H9 (cell line): ENCODE data around the gene PEAK3. TPM values are rescaled to one million over a fixed set of nuclear protein-coding genes. Genes with fewer than 3 reads are reported as not detected.

Source experiments
- DNase-seq: peaks from one replicate; pipeline ENCODE4 v3.0.0-alpha.2; 2017
- H2AFZ ChIP-seq: one replicate; pipeline ENCODE4 v1.6.1; 2013; ENCODE audit warnings: mild to moderate bottlenecking, low read length, control low read depth, moderate library complexity
- H2AK5ac ChIP-seq: 2 replicates; pipeline ENCODE4 v1.6.1; 2013; ENCODE audit warnings: low read length, control low read depth, mixed read lengths; ENCODE audit not compliant: insufficient read length
- H2BK120ac ChIP-seq: one replicate; pipeline ENCODE4 v1.6.1; 2013; ENCODE audit warnings: low read depth, mild to moderate bottlenecking, low read length, control low read depth, inconsistent platforms; ENCODE audit not compliant: poor library complexity, severe bottlenecking
- H2BK12ac ChIP-seq: 2 replicates; pipeline ENCODE4 v1.6.1; 2013; ENCODE audit warnings: low read length, control low read depth, mixed read lengths, low read depth; ENCODE audit not compliant: insufficient read length
- H2BK15ac ChIP-seq: 2 replicates; pipeline ENCODE4 v1.6.1; 2013; ENCODE audit warnings: low read depth, low read length, control low read depth
- H2BK20ac ChIP-seq: one replicate; pipeline ENCODE4 v1.6.1; 2013; ENCODE audit warnings: low read depth, mild to moderate bottlenecking, low read length, control low read depth, inconsistent platforms; ENCODE audit not compliant: poor library complexity, severe bottlenecking
- H2BK5ac ChIP-seq: 2 replicates; pipeline ENCODE4 v1.6.1; 2013; ENCODE audit warnings: low read length, control low read depth, mixed read lengths; ENCODE audit not compliant: insufficient read length
- H3K14ac ChIP-seq: 2 replicates; pipeline ENCODE4 v1.6.1; 2013; ENCODE audit warnings: low read length, control low read depth; ENCODE audit not compliant: insufficient read depth
- H3K18ac ChIP-seq: 2 replicates; pipeline ENCODE4 v1.6.1; 2013; ENCODE audit warnings: low read depth, mild to moderate bottlenecking, mixed read lengths, low read length, control low read depth; ENCODE audit not compliant: insufficient read length
- H3K23ac ChIP-seq: 2 replicates; pipeline ENCODE4 v1.6.1; 2013; ENCODE audit warnings: low read length, control low read depth, mixed read lengths, low read depth; ENCODE audit not compliant: insufficient read length
- H3K23me2 ChIP-seq: 2 replicates; pipeline ENCODE4 v1.6.1; 2013; ENCODE audit warnings: low read depth, mild to moderate bottlenecking, mixed read lengths, low read length, control low read depth; ENCODE audit not compliant: insufficient read length, poor library complexity, severe bottlenecking
- H3K27ac ChIP-seq: 2 replicates; pipeline ENCODE4 v1.5.1; 2013; ENCODE audit warnings: low read length, control low read depth, mixed read lengths, low read depth; ENCODE audit not compliant: insufficient read length
- H3K27me3 ChIP-seq: 2 replicates; pipeline ENCODE4 v1.6.1; 2013; ENCODE audit warnings: low read length, control low read depth, inconsistent platforms; ENCODE audit not compliant: insufficient read depth
- H3K4ac ChIP-seq: 2 replicates; pipeline ENCODE4 v1.6.1; 2013; ENCODE audit warnings: low read depth, mild to moderate bottlenecking, control low read depth, inconsistent platforms, low read length, moderate library complexity
- H3K4me1 ChIP-seq: 2 replicates; pipeline ENCODE4 v1.6.1; 2013; ENCODE audit warnings: low read length, control low read depth, inconsistent platforms; ENCODE audit not compliant: insufficient read depth
- H3K4me2 ChIP-seq: 2 replicates; pipeline ENCODE4 v1.6.1; 2013; ENCODE audit warnings: low read length, control low read depth, mixed read lengths; ENCODE audit not compliant: insufficient read length, insufficient read depth
- H3K56ac ChIP-seq: 2 replicates; pipeline ENCODE4 v1.6.1; 2013; ENCODE audit warnings: low read depth, mild to moderate bottlenecking, mixed read lengths, low read length, control low read depth; ENCODE audit not compliant: insufficient read length
- H3K79me1 ChIP-seq: 2 replicates; pipeline ENCODE4 v1.6.1; 2013; ENCODE audit warnings: low read depth, mild to moderate bottlenecking, moderate library complexity, low read length, control low read depth, inconsistent platforms; ENCODE audit not compliant: insufficient read depth, poor library complexity, severe bottlenecking
- H3K79me2 ChIP-seq: 2 replicates; pipeline ENCODE4 v1.6.1; 2013; ENCODE audit warnings: low read length, control low read depth, inconsistent platforms; ENCODE audit not compliant: insufficient read depth
- H3K9ac ChIP-seq: 2 replicates; pipeline ENCODE4 v1.6.1; 2013; ENCODE audit warnings: low read length, control low read depth, mixed read lengths; ENCODE audit not compliant: insufficient read length; ENCODE audit errors: extremely low read depth
- H3K9me3 ChIP-seq: one replicate; pipeline ENCODE4 v1.6.1; 2013; ENCODE audit warnings: low read depth, low read length, inconsistent platforms; ENCODE audit not compliant: control insufficient read depth
- H3T11ph ChIP-seq: one replicate; pipeline ENCODE4 v1.6.1; 2013; ENCODE audit warnings: mild to moderate bottlenecking, low read length, control low read depth, inconsistent platforms
- H4K20me1 ChIP-seq: one replicate; pipeline ENCODE4 v1.6.1; 2013; ENCODE audit not compliant: control insufficient read depth, insufficient read length, insufficient read depth
- H4K5ac ChIP-seq: 2 replicates; pipeline ENCODE4 v1.6.1; 2013; ENCODE audit warnings: low read depth, mild to moderate bottlenecking, mixed read lengths, low read length, control low read depth; ENCODE audit not compliant: insufficient read length
- H4K8ac ChIP-seq: replicated peaks from 2 replicates; pipeline ENCODE4 v1.6.1; 2013; ENCODE audit warnings: low read length, control low read depth, mixed read lengths, low read depth; ENCODE audit not compliant: insufficient read length
- H4K91ac ChIP-seq: 2 replicates; pipeline ENCODE4 v1.6.1; 2013; ENCODE audit warnings: low read depth, mild to moderate bottlenecking, moderate library complexity, mixed read lengths, low read length, control low read depth; ENCODE audit not compliant: insufficient read length
- H3K27ac Mint-ChIP-seq, 3 experiments: 2 replicates in 2 of 3; 3 replicates in 1 of 3; pipeline ENCODE4 v1.8.0; 2020 to 2021; ENCODE audit warnings: mixed read lengths in 3 of 3, mild to moderate bottlenecking in 1 of 3, moderate library complexity in 1 of 3
- H3K27me3 Mint-ChIP-seq: 2 replicates; pipeline ENCODE4 v1.8.0; 2021; ENCODE audit warnings: low read depth, mild to moderate bottlenecking, moderate library complexity, mixed read lengths
- H3K36me3 Mint-ChIP-seq, 3 experiments: 2 replicates in 2 of 3; 3 replicates in 1 of 3; pipeline ENCODE4 v1.8.0; 2020 to 2021; ENCODE audit warnings: low read depth in 3 of 3, mixed read lengths in 3 of 3; ENCODE audit not compliant: insufficient read depth in 1 of 3
- H3K4me1 Mint-ChIP-seq, 2 experiments: 2 replicates each; pipeline ENCODE4 v1.8.0; 2020; ENCODE audit warnings: mixed read lengths in 2 of 2
- H3K4me3 Mint-ChIP-seq, 2 experiments: 2 replicates in 1 of 2; 3 replicates in 1 of 2; pipeline ENCODE4 v1.8.0; 2020 to 2021; ENCODE audit warnings: mild to moderate bottlenecking in 2 of 2, mixed read lengths in 2 of 2, moderate library complexity in 1 of 2
- H3K9me3 Mint-ChIP-seq, 2 experiments: 2 replicates in 1 of 2; 3 replicates in 1 of 2; pipeline ENCODE4 v1.8.0; 2020; ENCODE audit warnings: mild to moderate bottlenecking in 2 of 2, mixed read lengths in 2 of 2, moderate library complexity in 1 of 2
- CTCF ChIP-seq: fragments of 200-600 bp; sonication (generic); conservative IDR thresholded peaks from 3 replicates; pipeline ENCODE4 v1.8.0; 2021; ENCODE audit warnings: antibody characterized with exemption, mild to moderate bottlenecking
- WGBS: extraction: QIAGEN DNeasy Blood & Tissue Kit; methylation state at CpG from one replicate; pipeline ENCODE4 v1.1.7; 2013; ENCODE audit warnings: missing lambda C conversion rate, low lambda C conversion rate, mixed read lengths; ENCODE audit not compliant: insufficient read length; ENCODE audit errors: extremely low coverage; 5-methylcytosine and 5-hydroxymethylcytosine counted together
- total RNA-seq: library from RNA; stranded (reverse); gene quantifications from 2 replicates; pipeline ENCODE4 v1.2.1, GENCODE V29; 2021

PEAK3 gene
- total RNA-seq, 1 experiment from 2014 or later, result not detected

GRCh38 chr19:2227415-2228156 is 54.4 kb downstream of the PEAK3 start:
- no peak overlapping the region for H2AK5ac ChIP-seq
- H2AFZ ChIP-seq, result no peak overlapping the region
- no peaks in the 10 kb centered on the region for H3K4me1 ChIP-seq
- Mint-ChIP-seq H3K4me3 (no peak overlapping the region), H3K4me1 (no peaks in the 10 kb centered on the region), H3K27ac (no peak overlapping the region), H3K9me3 (no peaks in the 10 kb centered on the region), H3K27me3 (no peaks in the 10 kb centered on the region; the same call in 1 of the 2 replicates), H3K36me3 (peaks cover 9 to 47% (median 40%) of the 10 kb centered on the region in 3 experiments; a peak in 6 of 7 replicates)
- no peak for TF ChIP-seq CTCF
- H4K5ac ChIP-seq, result no peak overlapping the region
- no peak overlapping the region for H2BK5ac ChIP-seq
- H3K9ac ChIP-seq, result no peak overlapping the region
- H4K8ac ChIP-seq, result no peak overlapping the region
- no peaks in the 10 kb centered on the region for H3K23me2 ChIP-seq
- H3K56ac ChIP-seq, result no peak overlapping the region
- no peak overlapping the region for H3K4me2 ChIP-seq
- H2BK15ac ChIP-seq, result no peak overlapping the region
- H3K14ac ChIP-seq, result no peak overlapping the region
- H3K27me3 ChIP-seq, result no peaks in the 10 kb centered on the region
- no peak overlapping the region for H2BK120ac ChIP-seq
- H3T11ph ChIP-seq, result no peak overlapping the region
- no peak overlapping the region for H2BK12ac ChIP-seq
- H3K4ac ChIP-seq, result no peak overlapping the region
- H3K79me2 ChIP-seq, result no peaks in the 10 kb centered on the region
- H4K20me1 ChIP-seq, result no peaks in the 10 kb centered on the region
- no peaks in the 10 kb centered on the region for H3K9me3 ChIP-seq
- no peak overlapping the region for H3K18ac ChIP-seq
- no peak overlapping the region for H3K27ac ChIP-seq
- no CpG with 5 or more reads among the region's 67 CpGs for WGBS
- H4K91ac ChIP-seq, result no peak overlapping the region
- H3K23ac ChIP-seq, result no peak overlapping the region
- DNase-seq, result no peak
- H3K79me1 ChIP-seq, result no peaks in the 10 kb centered on the region
- no peak overlapping the region for H2BK20ac ChIP-seq
